Measurements from ENCODE around the gene EMID1.

The EMID1 gene

DNA sequence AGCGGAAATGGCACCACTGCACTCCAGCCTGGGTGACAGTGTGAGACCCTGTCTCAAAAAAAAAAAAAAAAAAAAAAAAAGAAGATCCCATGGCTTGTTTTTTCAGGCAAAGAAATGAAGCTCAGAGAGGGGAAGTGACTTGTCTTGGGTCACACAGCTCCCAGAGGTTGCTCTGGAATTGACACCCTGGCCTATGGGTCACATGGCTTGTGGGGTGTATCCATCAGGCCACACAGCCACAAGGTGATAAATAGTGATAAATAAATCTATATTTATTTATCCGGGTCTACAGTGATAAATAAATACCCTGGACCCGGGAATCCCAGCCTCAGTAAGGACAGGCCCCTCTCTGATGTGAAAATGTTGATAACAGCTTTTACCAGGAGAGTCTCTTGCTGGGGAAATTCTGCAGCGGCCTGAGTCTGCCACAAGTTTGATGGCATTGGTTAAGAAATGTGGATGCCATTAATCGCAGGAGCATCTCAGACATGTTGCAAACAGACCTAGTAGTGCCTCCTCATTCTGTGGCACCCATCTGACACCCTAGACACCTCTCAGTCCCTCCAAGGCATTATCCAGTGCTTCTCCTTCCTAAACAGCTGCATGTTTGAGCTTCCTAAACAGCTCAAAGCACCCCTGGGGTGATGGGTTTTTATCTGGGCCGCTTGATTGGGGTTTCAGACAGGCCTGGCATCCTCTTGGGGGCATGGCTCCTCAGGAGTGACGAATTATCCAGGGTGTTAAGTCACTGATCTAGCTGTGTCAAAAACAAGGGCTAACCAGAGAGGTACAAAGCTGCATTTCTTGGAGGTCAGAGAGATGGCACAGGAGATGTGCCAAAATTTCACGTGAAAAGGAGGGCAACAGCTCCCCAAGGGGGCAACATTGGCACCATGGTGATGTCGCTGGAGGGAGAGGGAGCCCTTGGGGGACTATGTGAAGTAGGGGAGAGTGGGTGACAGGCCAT lies 1.9 kb upstream of the EMID1 start:
- DNase-seq (ENCODE audit: extremely low spot score), result no peak
- ChIA-PET CTCF (interaction anchor here (0.7 to 7.1 kb wide), 12 partner anchors 10 to 53 kb away, joined by 3 to 49 read pairs (median 8); no protein-coding TSS in a partner anchor), POLR2A (interaction anchor here (0.6 to 1.3 kb wide), 3 partner anchors 9 to 56 kb away, joined by 3 to 6 read pairs (median 6); no protein-coding TSS in a partner anchor)
- TF ChIP-seq, protein P1, sequence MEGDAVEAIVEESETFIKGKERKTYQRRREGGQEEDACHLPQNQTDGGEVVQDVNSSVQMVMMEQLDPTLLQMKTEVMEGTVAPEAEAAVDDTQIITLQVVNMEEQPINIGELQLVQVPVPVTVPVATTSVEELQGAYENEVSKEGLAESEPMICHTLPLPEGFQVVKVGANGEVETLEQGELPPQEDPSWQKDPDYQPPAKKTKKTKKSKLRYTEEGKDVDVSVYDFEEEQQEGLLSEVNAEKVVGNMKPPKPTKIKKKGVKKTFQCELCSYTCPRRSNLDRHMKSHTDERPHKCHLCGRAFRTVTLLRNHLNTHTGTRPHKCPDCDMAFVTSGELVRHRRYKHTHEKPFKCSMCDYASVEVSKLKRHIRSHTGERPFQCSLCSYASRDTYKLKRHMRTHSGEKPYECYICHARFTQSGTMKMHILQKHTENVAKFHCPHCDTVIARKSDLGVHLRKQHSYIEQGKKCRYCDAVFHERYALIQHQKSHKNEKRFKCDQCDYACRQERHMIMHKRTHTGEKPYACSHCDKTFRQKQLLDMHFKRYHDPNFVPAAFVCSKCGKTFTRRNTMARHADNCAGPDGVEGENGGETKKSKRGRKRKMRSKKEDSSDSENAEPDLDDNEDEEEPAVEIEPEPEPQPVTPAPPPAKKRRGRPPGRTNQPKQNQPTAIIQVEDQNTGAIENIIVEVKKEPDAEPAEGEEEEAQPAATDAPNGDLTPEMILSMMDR (IDR thresholded peaks at IDR 0.05; ENCODE audit: control extremely low read depth, extremely low read depth, low read depth, missing control alignments), result no peak

DNA sequence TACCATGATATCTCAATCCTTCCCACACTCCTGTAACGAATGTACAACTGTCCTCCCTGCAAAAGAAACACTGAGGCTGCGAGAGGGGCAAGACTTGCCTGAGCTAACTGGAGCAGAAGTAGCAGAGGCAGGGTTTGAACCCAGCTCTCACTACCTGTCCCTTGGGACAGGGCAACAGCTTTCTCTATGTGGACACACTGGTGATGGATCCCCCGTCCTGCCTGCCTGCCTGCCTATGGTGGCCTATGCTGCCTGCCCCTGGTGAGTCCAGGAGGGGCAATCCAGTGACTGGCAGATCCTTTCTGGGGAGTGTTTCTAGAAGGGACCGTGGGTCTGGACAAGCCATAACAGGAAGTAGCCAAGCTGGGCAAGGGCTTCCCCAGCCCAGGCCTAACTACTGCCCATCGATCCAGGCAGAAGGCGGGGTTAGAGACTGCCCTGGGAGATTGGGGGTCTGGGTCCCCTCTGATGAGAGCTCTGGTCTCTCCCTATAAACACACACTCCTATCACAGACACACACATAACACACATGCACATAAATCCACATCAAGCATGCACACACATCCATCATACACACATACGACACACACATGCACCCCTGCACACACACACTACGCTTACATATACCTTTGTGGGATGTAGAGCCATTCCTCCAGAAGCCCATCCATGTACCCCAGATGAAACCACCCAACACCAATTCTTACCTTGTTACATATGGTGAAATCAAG lies 1.1 kb upstream of the EMID1 start:
- DNase-seq (ENCODE audit: extremely low spot score), result no peak
- TF ChIP-seq, protein P1 (IDR thresholded peaks at IDR 0.05; ENCODE audit: control extremely low read depth, extremely low read depth, low read depth, missing control alignments), result no peak
- POLR2A ChIA-PET, result no interaction called here
- CTCF ChIA-PET, result interaction anchor here (1.0 to 7.1 kb wide), 10 partner anchors 9 to 51 kb away, joined by 3 to 49 read pairs (median 6); no protein-coding TSS in a partner anchor

DNA sequence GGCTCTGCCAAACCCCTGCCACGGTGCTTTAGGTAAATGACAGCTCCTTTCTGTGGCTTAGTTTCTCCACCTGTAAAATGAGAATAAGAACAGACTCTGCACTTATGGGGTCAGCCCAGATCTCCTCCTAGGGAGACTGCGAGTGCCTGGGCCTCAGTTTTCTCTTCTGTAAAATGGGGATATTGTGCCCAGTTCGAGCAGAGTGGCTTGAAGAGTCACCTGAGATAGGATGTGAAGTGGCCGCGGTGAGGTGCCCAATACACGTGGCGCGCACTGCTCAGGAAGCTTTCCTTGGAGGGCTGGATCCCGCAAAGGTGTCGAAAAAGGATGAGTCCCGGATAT lies 473 bp upstream of the EMID1 start:
- POLR2A ChIA-PET, result interaction anchor here (1.2 kb wide), 1 partner anchor 8 kb away, joined by 3 read pairs; no protein-coding TSS in a partner anchor
- CTCF ChIA-PET, result interaction anchor here (1.0 to 7.1 kb wide), 7 partner anchors 7 to 51 kb away, joined by 3 to 49 read pairs (median 5); no protein-coding TSS in a partner anchor
- TF ChIP-seq, protein P1 (IDR thresholded peaks at IDR 0.05; ENCODE audit: control extremely low read depth, extremely low read depth, low read depth, missing control alignments), result no peak
- no peak for DNase-seq (ENCODE audit: extremely low spot score)

DNA sequence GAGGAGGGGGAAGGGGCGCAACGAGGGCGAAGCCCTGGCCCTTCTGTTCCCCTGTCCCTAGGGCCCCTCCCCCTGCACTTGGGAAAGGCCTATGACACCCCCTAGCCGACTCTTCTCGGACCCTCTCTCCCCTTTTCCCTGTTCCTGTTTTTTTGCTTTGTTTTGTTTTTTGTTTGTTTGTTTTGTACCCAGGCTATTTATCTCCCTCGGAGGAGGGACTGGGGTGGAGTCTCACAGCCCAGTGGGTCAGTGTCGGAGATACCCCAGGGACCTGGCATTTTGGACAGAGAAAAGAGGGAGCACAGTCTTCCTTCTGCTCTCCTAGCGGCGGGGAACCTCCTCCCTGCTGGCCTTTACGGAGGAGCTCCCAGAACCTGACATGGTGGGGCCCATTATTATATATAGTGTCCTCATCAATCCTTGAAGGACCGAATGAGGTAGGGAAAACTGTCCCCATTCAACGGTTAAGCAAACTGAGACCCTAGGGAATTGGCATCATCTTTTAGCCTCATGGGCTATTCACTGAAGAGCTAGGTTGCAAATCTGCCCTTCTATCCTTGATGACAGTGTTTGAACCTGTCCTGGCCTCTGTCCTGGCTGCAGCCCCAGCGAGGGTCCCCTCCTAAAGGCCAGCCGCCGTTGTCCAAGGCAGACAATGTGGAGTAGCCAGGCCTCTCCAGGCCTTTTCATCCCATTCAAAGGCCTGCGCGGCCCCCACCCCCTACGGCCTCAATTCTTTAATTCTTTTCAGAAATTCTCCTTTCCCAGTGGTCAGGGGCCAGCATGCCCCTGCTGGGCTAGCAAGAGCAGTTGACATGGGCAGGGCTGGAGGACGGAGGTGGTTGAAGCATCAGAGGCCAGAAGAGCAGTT lies 911 bp downstream of the EMID1 start:
- POLR2A ChIA-PET, result interaction anchor here (1.2 kb wide), 1 partner anchor 10 kb away, joined by 3 read pairs; no protein-coding TSS in a partner anchor
- TF ChIP-seq, protein P1 (IDR thresholded peaks at IDR 0.05; ENCODE audit: control extremely low read depth, extremely low read depth, low read depth, missing control alignments), result no peak
- CTCF ChIA-PET, result interaction anchor here (0.7 to 7.1 kb wide), 9 partner anchors 9 to 351 kb away, joined by 3 to 49 read pairs (median 3); no protein-coding TSS in a partner anchor
- DNase-seq (ENCODE audit: extremely low spot score), result no peak

DNA sequence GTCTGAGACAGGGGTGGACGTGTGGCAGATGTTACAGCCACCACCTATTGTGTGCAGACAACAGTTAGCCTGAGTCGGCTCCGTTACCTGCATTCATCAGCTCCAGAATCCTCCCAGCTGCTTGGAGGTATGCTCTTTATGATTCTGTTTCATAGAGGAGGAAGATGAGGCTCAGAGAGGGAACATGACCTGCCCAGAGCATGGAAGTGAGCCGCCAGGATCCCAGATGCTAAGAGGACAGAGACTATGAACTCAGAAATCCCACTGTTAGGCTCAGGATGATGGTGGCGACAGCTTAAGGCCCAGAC lies 1.5 kb downstream of the EMID1 start:
- TF ChIP-seq, protein P1 (IDR thresholded peaks at IDR 0.05; ENCODE audit: control extremely low read depth, extremely low read depth, low read depth, missing control alignments), result no peak
- DNase-seq (ENCODE audit: extremely low spot score), result no peak
- ChIA-PET POLR2A (no interaction called here), CTCF (interaction anchor here (0.7 to 7.1 kb wide), 4 partner anchors 17 to 53 kb away, joined by 3 to 49 read pairs (median 20); no protein-coding TSS in a partner anchor)

All from GM10248 (cell line).